A172 (cell line): ENCODE results near the gene CDH20. TPM values are rescaled to one million over a fixed set of nuclear protein-coding genes. Genes with fewer than 3 reads are reported as not detected.
A peak's percentile ranks its signal among the peaks of the same experiment; 100 is the strongest.

Experiments
- DNase-seq: peaks from one replicate; pipeline ENCODE4 v3.0.0-alpha.2; 2015; ENCODE audit warnings: low spot score
- total RNA-seq: library from RNA; depleted of rRNA; stranded (reverse); fragments of >200 nt; shearing (Covaris generic); gene quantifications from 2 replicates; pipeline ENCODE4 v1.2.3, GENCODE V29; 2014; rRNA removed

Gene CDH20
- total RNA-seq = not detected in 2 replicates

GRCh38 chr18:61333271-61333745, at the start of gene CDH20:
CDH20 (plus strand) TSS chr18:61333430.
- no peak for DNase-seq

GRCh38 chr18:61284039-61284438, 49.2 kb upstream of the CDH20 start:
- DNase-seq = no peak

GRCh38 chr18:61285777-61286176, 47.5 kb upstream of the CDH20 start:
- no peak for DNase-seq

GRCh38 chr18:61286867-61287266, 46.4 kb upstream of the CDH20 start:
- no peak for DNase-seq

GRCh38 chr18:61290616-61291015, 42.6 kb upstream of the CDH20 start:
- no peak for DNase-seq

- no peak for DNase-seq
These were observed 40.8 kb upstream of the CDH20 start for GRCh38 chr18:61292280-61293035.

- no peak for DNase-seq
These were observed 38.1 kb upstream of the CDH20 start for GRCh38 chr18:61295153-61295552.

- no peak for DNase-seq
These were observed 25.2 kb upstream of the CDH20 start for GRCh38 chr18:61308004-61308403.

- DNase-seq = no peak
These were observed 24.3 kb upstream of the CDH20 start for GRCh38 chr18:61308795-61309393.

- peak; percentile 22 for DNase-seq
These were observed 10.9 kb upstream of the CDH20 start for GRCh38 chr18:61322265-61322873.

- no peak for DNase-seq
These were observed 9.3 kb upstream of the CDH20 start for GRCh38 chr18:61323951-61324350.

GRCh38 chr18:61326407-61326806, 6.8 kb upstream of the CDH20 start:
- DNase-seq = no peak

- DNase-seq = no peak
These were observed 3.8 kb upstream of the CDH20 start for GRCh38 chr18:61329398-61329797.

- DNase-seq = no peak
These were observed 2.2 kb upstream of the CDH20 start for GRCh38 chr18:61331051-61331450.

GRCh38 chr18:61333746-61334490, 688 bp downstream of the CDH20 start:
- DNase-seq = no peak

GRCh38 chr18:61334491-61334850, 1.2 kb downstream of the CDH20 start:
- DNase-seq = no peak

- DNase-seq = no peak
These were observed 1.9 kb downstream of the CDH20 start for GRCh38 chr18:61334951-61335683.

- DNase-seq = no peak
These were observed 2.7 kb downstream of the CDH20 start for GRCh38 chr18:61335684-61336555.

GRCh38 chr18:61336766-61337165, 3.5 kb downstream of the CDH20 start:
- DNase-seq = no peak

- DNase-seq = no peak
These were observed 4.3 kb downstream of the CDH20 start for GRCh38 chr18:61337527-61337926.

GRCh38 chr18:61340148-61340547, 6.9 kb downstream of the CDH20 start:
- no peak for DNase-seq
